Right lung (tissue), 5 donors: ENCODE measurements around the gene PXDC1. TPM values are rescaled to one million over a fixed set of nuclear protein-coding genes. Genes with fewer than 3 reads are reported as not detected.
"Not testable (repeated sequence)": the region's sequence is repeated elsewhere in the genome, so short reads cannot be mapped to it uniquely, and the experiment has no call there.

Source experiments
- DNase-seq, 2 donors: peaks; one replicate each; pipeline ENCODE4 v3.0.0-alpha.2; 2013
- polyA plus RNA-seq, 5 donors: library from polyadenylated mRNA; unstranded; fragments of 120-200 nt; gene quantifications; one replicate each; pipeline versions ENCODE4 v1.2.1 to v1.2.3, GENCODE V29; 2013; ENCODE audit warnings: inconsistent platforms in 1 of 5, low replicate concordance in 1 of 5; ENCODE audit not compliant: insufficient read length in 5 of 5, insufficient read depth in 1 of 5

PXDC1 gene
- polyA plus RNA-seq, 5 donors: 9.9 to 18.1 (median 14.3) TPM

DNA sequence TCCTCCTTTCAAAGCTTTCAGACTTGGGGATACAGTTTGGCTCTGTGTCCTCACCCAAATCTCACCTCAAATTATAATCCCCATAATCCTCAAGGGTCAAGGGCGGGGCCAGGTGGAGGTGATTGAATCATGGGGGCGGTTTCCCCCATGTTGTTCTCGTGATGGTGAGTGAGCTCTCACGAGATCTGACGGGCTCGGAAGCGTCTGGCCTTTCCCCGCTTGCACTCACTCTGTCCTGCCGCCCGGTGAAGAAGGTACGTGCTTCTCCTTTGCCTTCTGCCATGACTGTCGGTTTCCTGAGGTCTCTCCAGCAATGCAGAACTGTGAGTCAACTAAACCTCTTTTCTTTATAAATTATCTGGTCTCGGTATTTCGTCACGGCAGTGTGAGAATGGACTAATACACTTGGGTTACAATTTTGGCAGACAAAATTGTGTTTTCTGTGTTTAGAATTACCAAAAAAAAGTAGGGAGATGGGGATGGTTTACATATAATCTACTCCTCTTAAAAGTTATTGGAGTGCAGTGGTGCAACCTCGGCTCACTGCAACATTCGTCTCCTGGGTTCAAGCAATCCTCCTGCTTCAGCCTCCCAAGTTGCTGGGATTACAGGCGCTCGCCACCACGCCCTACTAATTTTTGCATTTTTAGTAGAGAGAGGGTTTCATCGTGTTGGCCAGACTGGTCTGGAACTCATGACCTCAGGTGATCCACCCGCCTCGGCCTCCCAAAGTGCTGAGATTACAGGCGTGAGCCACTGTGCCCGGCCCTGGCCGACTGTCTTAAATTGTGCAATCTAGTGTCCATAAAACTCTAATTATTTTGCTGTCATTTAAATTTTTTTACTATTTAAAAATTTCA is 33.6 kb upstream of the PXDC1 start:
- DNase-seq: no peak

GRCh38 chr6:3784423-3784822 is 32.9 kb upstream of the PXDC1 start:
- no peak for DNase-seq

DNA sequence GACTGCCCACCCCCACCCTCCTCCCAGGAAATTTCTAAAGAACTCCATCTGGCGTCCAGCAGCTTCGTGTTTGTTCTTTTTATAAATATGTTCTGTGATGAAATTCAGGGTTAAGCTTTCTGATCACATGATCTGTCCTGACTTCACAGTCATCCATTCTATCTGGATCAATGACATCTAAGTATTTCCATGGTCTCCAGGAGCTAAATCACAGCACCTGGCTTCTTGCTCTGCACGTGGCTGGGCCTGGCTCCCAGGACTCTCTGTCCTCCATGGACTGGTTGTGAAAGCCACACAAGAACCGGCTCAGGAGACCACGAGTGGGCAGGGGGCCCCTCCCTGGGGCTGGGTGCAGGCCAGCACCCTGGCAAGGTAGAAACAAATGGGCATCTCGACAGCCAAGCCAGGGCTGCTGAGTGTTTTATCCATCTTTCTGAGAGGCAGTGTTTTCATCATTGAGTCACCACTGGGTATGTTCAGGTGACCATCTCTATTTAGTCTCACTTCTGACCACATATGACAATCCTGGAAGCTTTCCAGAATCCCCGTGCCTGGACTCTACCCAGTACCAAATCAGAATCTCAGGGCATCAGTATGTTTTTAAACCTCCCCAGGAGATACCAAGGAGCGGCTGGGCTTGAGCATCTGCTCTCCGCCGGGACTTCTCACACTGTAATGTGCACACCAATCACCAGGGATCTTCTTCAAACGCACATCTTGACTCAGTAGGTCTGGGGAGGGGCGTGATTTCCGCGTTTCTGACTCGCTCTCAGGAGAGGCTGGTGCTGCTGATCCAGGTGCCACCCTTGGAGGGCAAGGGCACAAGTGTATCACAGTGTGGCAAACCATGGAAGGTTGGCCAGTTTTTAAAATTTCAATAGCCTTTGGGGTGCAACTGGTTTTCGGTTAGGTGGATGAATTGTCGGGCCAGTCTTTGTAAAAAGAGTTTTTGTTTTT is 31.6 kb upstream of the PXDC1 start:
- no peak for DNase-seq

- DNase-seq: no peak
These were observed 30.0 kb upstream of the PXDC1 start for GRCh38 chr6:3781504-3781903.

DNA sequence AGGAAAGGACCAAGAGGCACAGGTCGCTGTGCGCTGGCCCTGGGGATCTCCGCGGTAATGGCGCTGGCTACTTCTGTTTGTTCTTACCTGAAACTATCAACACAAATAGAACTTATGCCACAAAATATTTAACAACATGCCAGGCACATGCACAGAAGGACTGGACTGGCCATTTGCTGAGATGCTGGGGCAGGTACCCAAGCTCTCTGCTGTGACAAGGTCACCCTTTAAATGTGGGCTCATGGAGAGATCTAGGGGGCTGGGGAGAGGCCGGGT is 28.0 kb upstream of the PXDC1 start:
- DNase-seq: no peak

DNA sequence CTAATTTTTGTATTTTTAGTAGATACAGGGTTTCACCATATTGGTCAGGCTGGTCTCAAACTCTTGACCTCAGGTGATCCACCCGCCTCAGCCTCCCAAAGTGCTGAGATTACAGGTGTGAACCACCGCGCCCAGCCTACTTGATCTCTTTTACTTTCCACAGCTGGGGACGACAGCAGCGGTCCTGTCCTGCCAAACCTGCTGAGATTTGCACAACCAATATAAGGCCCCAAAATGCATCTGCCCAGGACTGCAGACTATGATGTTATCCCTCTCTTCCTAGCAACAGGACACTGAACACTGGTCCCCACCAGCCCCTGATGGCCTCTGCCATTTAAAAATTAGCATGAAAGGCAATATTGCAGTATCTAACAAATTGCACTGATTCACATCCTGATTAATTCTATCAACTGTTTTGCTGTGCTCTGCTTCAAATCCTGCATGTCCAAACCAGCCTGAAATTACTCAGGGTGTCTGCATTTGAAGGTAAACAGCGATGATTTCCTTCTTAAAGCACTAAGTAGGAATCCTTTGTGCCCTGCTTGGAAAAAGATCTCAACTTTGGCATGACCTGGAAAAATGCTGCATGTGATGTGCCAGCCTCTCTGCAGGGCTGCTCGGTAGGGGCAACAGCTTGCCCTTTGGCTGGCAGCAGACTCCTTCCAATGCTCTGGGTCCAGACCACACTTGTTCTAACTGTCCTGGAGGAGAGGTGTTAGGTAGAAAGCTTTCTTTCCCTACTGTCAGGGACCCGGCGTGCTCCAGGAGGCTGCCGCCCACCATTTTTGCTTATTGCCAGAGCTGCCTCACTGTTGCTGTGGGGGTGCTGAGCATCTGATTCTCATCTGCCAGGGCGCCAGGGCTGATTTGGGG is 27.4 kb upstream of the PXDC1 start:
- DNase-seq: no peak

DNA sequence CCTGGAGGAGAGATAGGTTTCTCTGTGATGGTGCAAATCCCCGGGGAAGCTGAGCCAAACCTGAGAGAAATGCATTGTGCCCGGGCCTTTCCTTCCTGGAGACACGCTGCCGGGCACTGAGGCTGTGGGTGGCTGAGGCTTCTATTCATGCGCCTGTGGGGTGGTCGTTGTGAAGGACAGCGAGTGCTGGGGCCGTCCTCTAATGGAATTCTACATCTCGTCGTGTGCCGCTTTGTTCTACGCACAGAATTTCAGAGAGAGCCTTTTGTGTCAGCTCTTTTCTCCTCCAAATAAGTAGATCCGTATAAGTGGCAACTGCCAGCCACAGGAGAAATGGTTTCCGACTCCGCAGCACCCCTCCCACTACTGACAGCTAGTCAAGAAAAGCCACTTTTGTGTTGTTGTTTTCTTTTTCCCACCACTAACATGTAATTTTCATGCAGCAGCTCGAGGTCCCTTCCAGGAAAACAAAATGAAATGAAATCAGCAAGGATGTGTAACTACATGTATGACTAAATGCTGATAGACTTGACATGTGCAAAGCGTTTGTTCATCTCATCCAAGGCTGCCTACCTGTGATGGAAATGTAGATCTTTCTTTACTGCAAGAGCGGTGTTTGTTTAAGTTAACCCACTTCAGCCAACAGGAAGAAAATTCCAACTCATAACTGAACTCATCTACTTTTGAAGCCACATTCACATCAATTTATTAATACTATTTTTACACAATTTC is 26.4 kb upstream of the PXDC1 start:
- no peak for DNase-seq

DNA sequence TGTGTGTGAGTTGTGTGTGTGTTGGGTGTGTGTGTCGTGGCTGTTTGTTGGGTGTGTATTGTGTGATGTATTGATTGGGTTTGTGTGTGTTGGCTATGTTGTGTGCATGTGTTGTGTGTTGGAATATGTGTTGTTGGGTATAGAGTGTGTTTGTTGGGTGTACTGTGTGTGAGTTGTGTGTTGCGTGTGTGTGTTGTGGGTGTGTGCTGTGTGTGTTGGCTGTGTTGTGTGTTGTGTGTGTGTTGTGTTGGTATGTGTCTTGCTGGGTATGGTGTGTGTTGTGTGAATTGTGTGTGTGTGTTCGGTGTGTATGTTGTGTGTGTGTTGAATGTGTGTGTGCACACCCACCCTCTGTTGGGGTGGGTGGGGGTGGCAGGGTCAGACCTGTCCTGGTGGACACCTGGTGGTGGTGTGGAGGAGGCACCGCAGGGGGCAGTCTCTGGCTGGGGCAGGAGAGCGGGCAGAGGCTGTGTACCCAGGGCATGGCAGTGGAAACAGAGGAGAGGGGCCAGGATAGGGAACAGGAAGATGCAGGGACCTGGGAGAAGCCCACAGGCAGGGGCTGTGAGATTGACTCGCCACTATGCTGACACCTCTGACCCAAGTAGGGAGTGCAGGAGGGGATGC is 25.5 kb upstream of the PXDC1 start:
- no peak for DNase-seq

DNA sequence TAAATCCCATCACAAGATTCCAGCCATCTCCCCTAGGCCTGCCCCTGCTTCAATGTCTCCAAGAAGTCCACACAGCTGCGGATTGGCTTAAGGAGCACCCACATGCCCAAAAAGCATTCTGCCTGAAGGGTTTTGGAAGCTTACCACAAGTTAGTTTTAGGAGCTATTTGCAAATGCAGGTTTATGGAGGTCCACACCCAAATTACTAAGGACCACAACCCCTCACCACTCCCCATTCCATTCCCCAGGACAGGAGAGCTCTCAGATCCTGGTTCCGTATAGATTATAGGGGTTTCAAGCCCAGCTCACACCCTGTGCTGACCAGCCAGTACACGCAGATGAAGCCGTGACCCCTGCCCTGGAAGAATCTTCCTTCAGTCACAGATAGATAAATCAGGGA is 24.3 kb upstream of the PXDC1 start:
- no peak for DNase-seq

DNA sequence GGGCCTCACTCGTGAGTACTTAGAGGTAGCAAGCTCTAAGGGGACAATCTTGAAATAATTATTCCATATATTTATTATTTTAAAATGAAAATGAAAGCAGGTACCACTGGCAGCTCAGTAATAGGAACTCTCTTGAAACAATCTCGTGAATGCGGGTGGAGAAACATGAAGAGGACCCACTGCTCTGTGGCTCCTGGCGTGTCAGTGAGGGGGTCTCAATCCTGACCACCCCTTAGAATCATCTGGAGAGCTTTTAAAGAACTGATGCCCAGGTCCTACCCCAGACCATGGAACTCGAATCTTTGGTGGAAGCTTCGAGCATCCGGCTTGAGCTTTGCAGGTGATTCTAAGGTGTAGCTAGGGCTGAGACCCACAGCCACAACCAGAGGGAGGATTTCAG is 23.9 kb upstream of the PXDC1 start:
- DNase-seq: no peak

GRCh38 chr6:3773678-3774298 is 22.3 kb upstream of the PXDC1 start:
- DNase-seq: peak in 1 of 2 donors; percentile 63

DNA sequence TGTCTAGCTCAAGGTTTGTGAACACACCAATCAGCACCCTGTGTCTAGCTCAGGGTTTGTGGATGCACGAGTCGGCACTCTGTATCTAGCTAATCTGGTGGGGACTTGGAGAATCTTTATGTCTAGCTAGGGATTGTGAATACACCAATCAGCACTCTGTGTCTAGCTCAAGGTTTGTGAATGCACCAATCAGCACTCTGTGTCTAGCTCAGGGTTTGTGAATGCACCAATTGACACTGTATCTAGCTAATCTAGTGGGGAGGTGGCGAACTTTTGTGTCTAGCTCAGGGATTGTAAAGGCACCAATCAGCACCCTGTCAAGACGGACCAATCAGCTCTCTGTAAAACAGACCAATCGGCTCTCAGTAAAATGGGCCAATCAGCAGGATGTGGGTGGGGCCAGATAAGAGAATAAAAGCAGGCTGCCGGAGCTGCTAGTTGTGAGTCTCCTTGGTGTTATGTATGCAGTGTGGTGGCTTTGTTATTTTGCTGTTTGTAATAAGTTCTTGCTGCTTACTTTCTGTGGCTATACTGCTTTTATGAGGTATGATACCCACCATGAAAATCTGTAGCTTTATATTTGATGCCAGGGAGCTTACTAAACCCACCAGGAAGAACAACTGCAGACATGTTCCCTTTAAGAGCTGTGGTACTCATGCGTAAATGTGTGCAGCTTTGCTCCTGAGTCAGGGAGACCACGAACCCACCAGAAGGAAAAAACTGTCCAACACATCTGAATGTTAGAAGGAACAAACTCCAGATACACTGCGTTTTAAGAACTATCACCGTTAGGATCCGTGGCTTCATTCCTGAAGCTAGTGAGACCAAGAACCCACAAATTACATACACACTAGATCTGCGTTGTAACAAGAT is 20.9 kb upstream of the PXDC1 start:
- DNase-seq: not testable (repeated sequence)

- no peak for DNase-seq
These were observed 20.0 kb upstream of the PXDC1 start for GRCh38 chr6:3771407-3772011.

- no peak for DNase-seq
These were observed 18.7 kb upstream of the PXDC1 start for GRCh38 chr6:3770023-3770720.

GRCh38 chr6:3769610-3770009 is 18.1 kb upstream of the PXDC1 start:
- DNase-seq: no peak

DNA sequence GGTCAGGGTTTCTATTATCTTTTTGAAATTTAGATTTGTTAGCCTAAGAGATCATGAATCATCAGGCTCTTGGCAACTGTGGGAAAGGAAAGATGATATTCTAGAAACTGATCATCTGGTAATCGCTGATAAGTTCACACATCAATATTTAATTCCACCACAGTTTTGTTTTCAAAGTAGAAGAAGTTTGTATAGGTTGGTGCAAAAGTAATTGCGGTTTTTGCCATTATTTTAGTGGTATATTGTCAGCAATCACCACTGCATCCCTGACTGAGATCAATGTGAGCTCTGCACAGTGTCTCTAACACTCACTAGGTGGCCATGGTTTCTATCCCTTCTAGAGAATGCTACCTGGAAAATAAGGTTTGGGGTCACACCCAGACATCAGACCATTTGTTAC is 17.0 kb upstream of the PXDC1 start:
- no peak for DNase-seq

DNA sequence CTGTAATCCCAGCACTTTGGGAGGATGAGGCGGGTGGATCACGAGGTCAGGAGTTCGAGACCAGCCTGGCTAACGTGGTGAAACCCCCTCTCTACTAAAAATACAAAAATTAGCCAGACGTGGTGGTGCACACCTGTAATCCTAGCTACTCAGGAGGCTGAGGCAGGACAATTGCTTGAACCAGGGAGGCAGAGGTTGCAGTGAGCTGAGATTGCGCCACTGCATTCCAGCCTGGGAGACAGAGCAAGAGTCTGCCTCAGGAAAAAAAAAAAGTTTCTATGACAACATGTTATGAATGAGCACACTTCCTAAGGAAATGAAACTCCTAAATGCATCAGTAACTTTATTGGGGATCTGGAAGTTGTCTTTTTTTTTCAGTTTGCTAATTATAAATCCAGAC is 16.0 kb upstream of the PXDC1 start:
- DNase-seq: not testable (repeated sequence)

DNA sequence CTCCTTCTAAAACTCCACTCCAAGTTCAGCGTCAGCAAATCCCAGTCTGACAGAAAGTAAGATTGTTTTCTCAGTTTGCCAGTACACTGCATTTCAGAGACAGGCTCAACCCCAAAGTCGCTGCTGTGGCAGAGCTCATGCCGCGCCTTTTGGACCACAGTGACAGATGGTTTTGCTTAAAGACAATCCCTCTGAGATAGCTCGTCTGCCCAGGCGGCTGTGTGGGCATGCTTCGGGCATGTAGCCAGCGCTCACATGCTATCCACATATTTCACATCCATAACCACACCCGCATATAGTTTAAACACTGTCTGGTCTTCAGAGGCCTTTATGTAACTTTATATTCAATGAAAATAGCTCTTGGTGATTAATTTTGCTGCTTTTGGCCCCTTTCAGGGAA is 14.7 kb upstream of the PXDC1 start:
- DNase-seq: no peak
